ENCODE data around the gene CACNA1D. TPM values are rescaled to one million over a fixed set of nuclear protein-coding genes. Genes with fewer than 3 reads are reported as not detected.
A peak's percentile ranks its signal among the peaks of the same experiment; 100 is the strongest.

CACNA1D gene
- polyA plus RNA-seq, 4 donors, result 2.2 to 133 (median 6.2) TPM

DNA sequence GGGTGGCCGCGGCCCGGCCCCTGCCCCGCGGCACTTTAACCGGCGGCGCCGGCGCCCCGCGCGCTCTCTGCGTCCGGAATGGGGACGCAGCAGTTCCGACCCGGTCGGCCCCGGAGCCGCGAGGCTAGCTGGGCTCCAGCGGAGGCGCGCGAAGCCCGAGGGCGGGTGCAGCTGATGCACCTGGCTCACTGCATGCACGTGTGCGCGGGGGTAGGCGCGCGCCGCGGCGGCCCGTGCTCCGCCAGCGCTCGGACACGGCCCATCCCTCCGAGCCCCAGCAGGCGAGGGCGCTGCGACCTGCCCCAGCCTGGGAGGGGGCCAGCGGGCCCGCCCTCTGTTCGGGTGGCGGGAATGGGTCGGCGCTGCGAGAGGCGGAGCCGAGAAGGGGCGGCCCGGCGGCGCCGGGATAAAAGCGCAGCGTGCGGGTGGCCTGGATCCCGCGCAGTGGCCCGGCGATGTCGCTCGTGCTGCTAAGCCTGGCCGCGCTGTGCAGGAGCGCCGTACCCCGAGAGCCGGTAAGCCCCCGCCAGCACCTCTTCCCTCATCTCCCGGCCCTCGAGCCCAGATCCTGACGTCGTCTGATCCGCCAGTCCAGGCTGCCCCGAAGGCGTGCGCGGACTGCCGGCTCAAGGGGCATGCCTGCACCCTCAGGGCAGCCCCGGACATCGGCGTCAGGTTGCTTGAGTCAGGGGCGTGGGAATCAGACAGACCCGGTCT, 351.9 kb downstream of the CACNA1D start, which contains the start of the genes CHDH and IL17RB:
Gene CHDH, minus strand, starts transcription at position 286 of the 717 bp plus-strand sequence. CDS start 22,411 bp downstream, outside the sequence.
Gene IL17RB, plus strand, starts transcription at position 435 of the 717 bp plus-strand sequence. Its CDS starts 21 bp downstream, at position 456.
- H3K4me1 ChIP-seq (ENCODE audit: control insufficient read depth in 3 of 3, insufficient read depth in 2 of 3, low read depth in 1 of 3, low read length in 2 of 3), result peaks cover 2 to 46% (median 6%) of the 10 kb centered on the region in 3 donors
- peak within 1 kb of the TSS; percentile 57 to 93 (median 86) for H3K27ac ChIP-seq (ENCODE audit: low read depth in 1 of 3, low read length in 2 of 3)
- peaks cover 0 to 3% (median 0%) of the 10 kb centered on the region in 3 donors for H3K27me3 ChIP-seq (ENCODE audit: control insufficient read depth in 3 of 3, insufficient read depth in 3 of 3, low read length in 3 of 3)
- peaks cover 0 to 2% (median 0%) of the 10 kb centered on the region in 3 donors for H3K36me3 ChIP-seq (ENCODE audit: control insufficient read depth in 3 of 3, insufficient read depth in 2 of 3, low read depth in 1 of 3, low read length in 3 of 3)
- peak; percentile 80 to 87 for DNase-seq
- no peaks in the 10 kb centered on the region for H3K9me3 ChIP-seq (ENCODE audit: control insufficient read depth in 2 of 2, insufficient read depth in 1 of 2, low read depth in 1 of 2, low read length in 1 of 2)
- H3K4me3 ChIP-seq (ENCODE audit: low read depth in 1 of 3, low read length in 3 of 3), result peak within 1 kb of the TSS; percentile 46 to 72 (median 56)
- FAIRE-seq, result no peak
- 2 to 3% (median 3%) methylated on average over 54 to 91 of the region's 91 CpGs for WGBS, 3 donors

DNA sequence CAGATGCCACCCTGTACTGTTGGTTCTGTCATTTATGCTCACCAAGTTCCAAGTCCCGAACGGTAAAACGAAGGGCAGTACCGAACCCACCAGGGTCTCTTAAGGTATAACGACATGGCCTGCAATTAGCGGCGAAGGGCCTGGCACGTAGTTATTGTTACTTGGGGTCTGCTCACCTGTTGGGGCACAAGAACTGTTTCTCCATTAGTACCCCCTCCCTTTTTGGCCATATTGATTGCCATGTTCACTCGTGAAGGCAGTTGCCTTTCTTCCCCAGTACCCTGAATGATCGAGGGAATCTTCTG, 352.4 kb downstream of the CACNA1D start:
- Histone ChIP-seq H3K4me3 (ENCODE audit: low read depth in 1 of 3, low read length in 3 of 3) (peak overlapping the region in 2 of 3 donors; percentile 56 to 72), H3K4me1 (ENCODE audit: control insufficient read depth in 3 of 3, insufficient read depth in 2 of 3, low read depth in 1 of 3, low read length in 2 of 3) (peaks cover 2 to 41% (median 6%) of the 10 kb centered on the region in 3 donors), H3K9me3 (ENCODE audit: control insufficient read depth in 2 of 2, insufficient read depth in 1 of 2, low read depth in 1 of 2, low read length in 1 of 2) (no peaks in the 10 kb centered on the region), H3K27me3 (ENCODE audit: control insufficient read depth in 3 of 3, insufficient read depth in 3 of 3, low read length in 3 of 3) (peaks cover 0 to 3% (median 0%) of the 10 kb centered on the region in 3 donors), H3K36me3 (ENCODE audit: control insufficient read depth in 3 of 3, insufficient read depth in 2 of 3, low read depth in 1 of 3, low read length in 3 of 3) (peaks cover 0 to 2% (median 0%) of the 10 kb centered on the region in 3 donors), H3K27ac (ENCODE audit: low read depth in 1 of 3, low read length in 2 of 3) (peak overlapping the region in 1 of 3 donors; percentile 25)
- peak in 1 of 2 donors; percentile 11 for DNase-seq
- WGBS, 3 donors, result 26 to 57% (median 33%) methylated on average over 10 of the region's 10 CpGs
- no peak for FAIRE-seq

DNA sequence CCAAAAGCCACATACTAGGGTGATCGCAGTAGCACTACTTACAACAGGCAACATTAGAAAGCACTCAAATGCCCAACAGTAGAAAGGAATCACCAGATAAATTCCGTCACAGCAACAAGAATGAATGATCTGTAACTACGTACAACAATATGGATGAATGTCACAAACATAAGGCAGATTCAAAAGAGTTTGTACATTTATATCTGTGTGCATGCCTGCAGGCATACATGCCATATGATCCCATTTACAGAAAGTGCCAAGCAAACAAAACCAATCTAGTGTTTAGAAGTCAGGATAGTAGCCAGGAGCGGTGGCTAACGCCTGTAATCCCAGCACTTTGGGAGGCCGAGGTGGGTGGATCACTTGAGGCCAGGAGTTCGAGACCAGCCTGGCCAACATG, 355.5 kb downstream of the CACNA1D start:
- no peak overlapping the region for H3K4me3 ChIP-seq (ENCODE audit: low read depth in 1 of 3, low read length in 3 of 3)
- H3K4me1 ChIP-seq (ENCODE audit: control insufficient read depth in 3 of 3, insufficient read depth in 2 of 3, low read depth in 1 of 3, low read length in 2 of 3), result peaks cover 2 to 14% (median 5%) of the 10 kb centered on the region in 3 donors
- peaks cover 0 to 4% (median 0%) of the 10 kb centered on the region in 3 donors for H3K36me3 ChIP-seq (ENCODE audit: control insufficient read depth in 3 of 3, insufficient read depth in 2 of 3, low read depth in 1 of 3, low read length in 3 of 3)
- no peaks in the 10 kb centered on the region for H3K9me3 ChIP-seq (ENCODE audit: control insufficient read depth in 2 of 2, insufficient read depth in 1 of 2, low read depth in 1 of 2, low read length in 1 of 2)
- WGBS, 3 donors, result 95 to 97% (median 96%) methylated on average over 7 of the region's 7 CpGs
- FAIRE-seq, result no peak
- peaks cover 0 to 3% (median 0%) of the 10 kb centered on the region in 3 donors for H3K27me3 ChIP-seq (ENCODE audit: control insufficient read depth in 3 of 3, insufficient read depth in 3 of 3, low read length in 3 of 3)
- no peak overlapping the region for H3K27ac ChIP-seq (ENCODE audit: low read depth in 1 of 3, low read length in 2 of 3)
- DNase-seq, result no peak

DNA sequence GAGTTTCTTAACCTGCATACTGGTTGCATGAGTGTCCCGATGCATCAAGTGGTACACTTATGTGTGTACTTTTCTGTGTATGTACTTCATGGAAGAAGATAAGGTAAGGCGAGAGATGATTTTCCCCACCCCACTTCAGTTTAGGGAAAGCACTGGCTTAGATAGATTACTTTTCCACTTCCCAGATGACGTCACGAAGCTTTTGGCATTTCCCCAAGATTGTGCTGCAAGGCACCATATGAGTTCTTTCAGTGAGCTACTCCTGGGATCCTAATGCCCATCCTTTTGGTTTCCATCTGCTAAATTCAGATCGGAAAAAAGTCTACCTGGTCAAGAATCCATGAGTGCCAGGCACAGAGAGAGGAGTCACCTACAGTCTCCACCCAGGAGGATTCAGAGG, 356.5 kb downstream of the CACNA1D start:
- H3K27me3 ChIP-seq (ENCODE audit: control insufficient read depth in 3 of 3, insufficient read depth in 3 of 3, low read length in 3 of 3), result peaks cover 0 to 3% (median 0%) of the 10 kb centered on the region in 3 donors
- no peak overlapping the region for H3K4me3 ChIP-seq (ENCODE audit: low read depth in 1 of 3, low read length in 3 of 3)
- DNase-seq (no peak), FAIRE-seq (no peak)
- peaks cover 0 to 8% (median 0%) of the 10 kb centered on the region in 3 donors for H3K36me3 ChIP-seq (ENCODE audit: control insufficient read depth in 3 of 3, insufficient read depth in 2 of 3, low read depth in 1 of 3, low read length in 3 of 3)
- H3K4me1 ChIP-seq (ENCODE audit: control insufficient read depth in 3 of 3, insufficient read depth in 2 of 3, low read depth in 1 of 3, low read length in 2 of 3), result peaks cover 0 to 8% (median 0%) of the 10 kb centered on the region in 3 donors
- no peaks in the 10 kb centered on the region for H3K9me3 ChIP-seq (ENCODE audit: control insufficient read depth in 2 of 2, insufficient read depth in 1 of 2, low read depth in 1 of 2, low read length in 1 of 2)
- WGBS, 3 donors, result 55 to 68% (median 67%) methylated on average over 5 of the region's 5 CpGs
- no peak overlapping the region for H3K27ac ChIP-seq (ENCODE audit: low read depth in 1 of 3, low read length in 2 of 3)

DNA sequence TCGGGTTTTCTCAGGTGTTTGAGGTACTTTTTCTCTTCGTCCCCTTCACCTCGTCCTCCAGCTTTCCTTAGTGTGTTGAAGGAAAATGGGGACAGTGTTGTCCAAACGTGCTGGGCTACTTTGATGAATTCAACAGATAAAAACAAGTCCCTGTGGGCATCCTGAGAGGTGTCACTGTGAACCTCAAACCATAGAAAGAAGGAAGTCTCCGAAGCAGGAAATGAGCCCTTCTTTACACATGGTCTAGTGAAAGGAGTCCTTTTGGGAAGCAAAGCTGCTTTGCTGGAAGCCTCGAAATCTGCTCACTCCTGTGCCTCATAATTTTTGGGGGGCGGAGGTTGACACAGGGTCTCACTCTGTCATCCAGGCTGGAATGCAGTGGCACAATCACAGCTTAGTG, 362.6 kb downstream of the CACNA1D start:
- FAIRE-seq (no peak), DNase-seq (no peak)
- WGBS, 3 donors, result 64 to 73% (median 72%) methylated on average over 7 of the region's 7 CpGs

DNA sequence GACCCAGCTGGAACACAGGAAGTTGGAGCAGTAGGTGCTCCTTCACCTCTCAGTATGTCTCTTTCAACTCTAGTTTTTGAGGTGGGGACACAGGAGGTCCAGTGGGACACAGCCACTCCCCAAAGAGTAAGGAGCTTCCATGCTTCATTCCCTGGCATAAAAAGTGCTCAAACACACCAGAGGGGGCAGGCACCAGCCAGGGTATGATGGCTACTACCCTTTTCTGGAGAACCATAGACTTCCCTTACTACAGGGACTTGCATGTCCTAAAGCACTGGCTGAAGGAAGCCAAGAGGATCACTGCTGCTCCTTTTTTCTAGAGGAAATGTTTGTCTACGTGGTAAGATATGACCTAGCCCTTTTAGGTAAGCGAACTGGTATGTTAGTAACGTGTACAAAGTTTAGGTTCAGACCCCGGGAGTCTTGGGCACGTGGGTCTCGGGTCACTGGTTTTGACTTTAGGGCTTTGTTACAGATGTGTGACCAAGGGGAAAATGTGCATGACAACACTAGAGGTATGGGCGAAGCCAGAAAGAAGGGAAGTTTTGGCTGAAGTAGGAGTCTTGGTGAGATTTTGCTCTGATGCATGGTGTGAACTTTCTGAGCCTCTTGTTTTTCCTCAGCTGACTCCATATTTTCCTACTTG, 363.8 kb downstream of the CACNA1D start:
- Histone ChIP-seq H3K4me1 (ENCODE audit: control insufficient read depth in 3 of 3, insufficient read depth in 2 of 3, low read depth in 1 of 3, low read length in 2 of 3) (no peaks in the 10 kb centered on the region), H3K9me3 (ENCODE audit: control insufficient read depth in 2 of 2, insufficient read depth in 1 of 2, low read depth in 1 of 2, low read length in 1 of 2) (no peaks in the 10 kb centered on the region), H3K4me3 (ENCODE audit: low read depth in 1 of 3, low read length in 3 of 3) (no peak overlapping the region), H3K36me3 (ENCODE audit: control insufficient read depth in 3 of 3, insufficient read depth in 2 of 3, low read depth in 1 of 3, low read length in 3 of 3) (peaks cover 6 to 35% (median 7%) of the 10 kb centered on the region in 3 donors), H3K27ac (ENCODE audit: low read depth in 1 of 3, low read length in 2 of 3) (no peak overlapping the region), H3K27me3 (ENCODE audit: control insufficient read depth in 3 of 3, insufficient read depth in 3 of 3, low read length in 3 of 3) (no peaks in the 10 kb centered on the region)
- FAIRE-seq (no peak), DNase-seq (no peak)
- WGBS, 3 donors, result 84 to 86% (median 85%) methylated on average over 7 of the region's 7 CpGs

More for the DNA sequence above, 362.6 kb downstream of the CACNA1D start:
- Histone ChIP-seq H3K27me3 (ENCODE audit: control insufficient read depth in 3 of 3, insufficient read depth in 3 of 3, low read length in 3 of 3) (no peaks in the 10 kb centered on the region), H3K27ac (ENCODE audit: low read depth in 1 of 3, low read length in 2 of 3) (no peak overlapping the region), H3K4me3 (ENCODE audit: low read depth in 1 of 3, low read length in 3 of 3) (no peak overlapping the region), H3K36me3 (ENCODE audit: control insufficient read depth in 3 of 3, insufficient read depth in 2 of 3, low read depth in 1 of 3, low read length in 3 of 3) (peaks cover 4 to 33% (median 6%) of the 10 kb centered on the region in 3 donors), H3K9me3 (ENCODE audit: control insufficient read depth in 2 of 2, insufficient read depth in 1 of 2, low read depth in 1 of 2, low read length in 1 of 2) (no peaks in the 10 kb centered on the region), H3K4me1 (ENCODE audit: control insufficient read depth in 3 of 3, insufficient read depth in 2 of 3, low read depth in 1 of 3, low read length in 2 of 3) (no peaks in the 10 kb centered on the region)

DNA sequence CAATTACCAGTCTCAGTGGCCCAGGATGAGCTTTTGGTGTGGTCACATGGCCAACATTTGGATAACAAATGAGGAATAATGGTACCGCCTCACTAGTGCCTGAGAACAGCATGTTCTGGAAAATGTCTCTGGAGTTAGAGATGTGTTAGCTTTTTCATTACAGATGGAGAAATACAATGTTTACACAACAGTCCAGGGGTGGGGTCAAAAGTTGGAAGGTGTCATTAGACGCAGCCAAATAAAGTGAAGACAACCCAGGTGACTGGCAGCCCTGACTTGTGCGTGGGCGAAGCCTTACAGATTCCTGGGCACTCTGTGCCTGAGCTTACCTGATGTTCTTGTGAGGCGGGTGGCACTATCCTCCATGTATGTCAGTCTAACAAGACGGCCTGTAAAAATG, 364.8 kb downstream of the CACNA1D start:
- no peak overlapping the region for H3K4me3 ChIP-seq (ENCODE audit: low read depth in 1 of 3, low read length in 3 of 3)
- WGBS, 3 donors, result 86 to 93% (median 89%) methylated on average over 6 of the region's 6 CpGs
- peaks cover 6 to 38% (median 9%) of the 10 kb centered on the region in 3 donors for H3K36me3 ChIP-seq (ENCODE audit: control insufficient read depth in 3 of 3, insufficient read depth in 2 of 3, low read depth in 1 of 3, low read length in 3 of 3)
- H3K9me3 ChIP-seq (ENCODE audit: control insufficient read depth in 2 of 2, insufficient read depth in 1 of 2, low read depth in 1 of 2, low read length in 1 of 2), result no peaks in the 10 kb centered on the region
- FAIRE-seq (no peak), DNase-seq (no peak)
- no peaks in the 10 kb centered on the region for H3K4me1 ChIP-seq (ENCODE audit: control insufficient read depth in 3 of 3, insufficient read depth in 2 of 3, low read depth in 1 of 3, low read length in 2 of 3)
- no peaks in the 10 kb centered on the region for H3K27me3 ChIP-seq (ENCODE audit: control insufficient read depth in 3 of 3, insufficient read depth in 3 of 3, low read length in 3 of 3)
- H3K27ac ChIP-seq (ENCODE audit: low read depth in 1 of 3, low read length in 2 of 3), result no peak overlapping the region

DNA sequence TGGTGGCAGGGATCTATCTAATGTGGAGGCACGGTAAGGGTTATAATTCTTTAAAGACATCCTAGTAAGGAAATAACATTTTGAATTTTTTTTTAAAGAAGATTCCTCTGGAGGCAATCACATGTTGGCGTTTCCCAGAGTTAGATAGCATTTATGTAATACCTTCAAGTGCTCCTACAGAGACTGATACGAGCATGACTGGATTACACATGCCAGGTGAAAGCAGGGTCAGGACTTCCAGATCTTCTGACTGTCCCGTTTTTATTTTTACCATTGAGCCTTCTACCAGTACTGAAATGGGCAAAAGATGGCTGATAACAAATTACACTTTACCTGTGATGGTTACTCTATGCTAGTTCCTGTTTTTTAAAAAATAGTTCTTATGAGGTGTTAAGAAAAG, 365.8 kb downstream of the CACNA1D start:
- Histone ChIP-seq H3K27me3 (ENCODE audit: control insufficient read depth in 3 of 3, insufficient read depth in 3 of 3, low read length in 3 of 3) (no peaks in the 10 kb centered on the region), H3K36me3 (ENCODE audit: control insufficient read depth in 3 of 3, insufficient read depth in 2 of 3, low read depth in 1 of 3, low read length in 3 of 3) (peaks cover 12 to 46% (median 13%) of the 10 kb centered on the region in 3 donors), H3K4me1 (ENCODE audit: control insufficient read depth in 3 of 3, insufficient read depth in 2 of 3, low read depth in 1 of 3, low read length in 2 of 3) (no peaks in the 10 kb centered on the region), H3K9me3 (ENCODE audit: control insufficient read depth in 2 of 2, insufficient read depth in 1 of 2, low read depth in 1 of 2, low read length in 1 of 2) (no peaks in the 10 kb centered on the region), H3K27ac (ENCODE audit: low read depth in 1 of 3, low read length in 2 of 3) (no peak overlapping the region), H3K4me3 (ENCODE audit: low read depth in 1 of 3, low read length in 3 of 3) (no peak overlapping the region)
- 86 to 90% (median 89%) methylated on average over 4 of the region's 4 CpGs for WGBS, 3 donors
- FAIRE-seq, result no peak
- DNase-seq, result no peak
